Measurements from ENCODE around the gene FIBCD1. TPM values are rescaled to one million over a fixed set of nuclear protein-coding genes. Genes with fewer than 3 reads are reported as not detected.

FIBCD1 gene
- total RNA-seq, 1 donor from 2014 or later, result not detected

DNA sequence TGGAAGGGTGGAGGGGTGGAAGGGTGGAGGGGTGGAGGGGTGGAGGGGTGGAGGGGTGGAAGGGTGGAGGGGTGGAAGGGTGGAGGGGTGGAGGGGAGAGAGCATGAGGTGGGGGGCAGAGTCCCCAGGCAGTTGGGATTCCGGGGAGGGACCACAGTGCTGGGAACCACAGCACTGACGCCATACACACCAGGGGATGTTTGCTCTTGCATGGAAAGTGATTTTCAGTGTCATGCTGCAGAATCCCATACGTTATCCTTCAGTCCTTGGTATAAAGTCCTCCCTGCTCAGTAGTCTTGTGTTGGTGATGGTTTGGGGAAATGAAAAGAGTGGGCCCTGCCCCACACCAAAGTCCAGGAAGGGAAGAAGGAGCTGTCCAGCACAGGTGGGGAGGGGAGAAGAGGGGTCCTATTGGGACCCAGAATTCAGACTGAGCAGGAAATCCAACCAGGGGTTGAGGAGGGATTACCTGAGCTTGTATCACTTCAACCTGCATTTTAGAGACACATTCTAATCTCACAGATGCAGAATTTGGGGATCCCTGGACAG lies 5.5 kb upstream of the FIBCD1 start:
- peaks cover 18% of the 10 kb centered on the region for H3K27me3 Mint-ChIP-seq (ENCODE audit: low read depth)
- no peaks in the 10 kb centered on the region for H3K36me3 Mint-ChIP-seq (ENCODE audit: low read depth)
- H3K9me3 Mint-ChIP-seq, result no peaks in the 10 kb centered on the region
- intact Hi-C loops (cut with micrococcal nuclease), result no loop called here
- no peaks in the 10 kb centered on the region for H3K4me1 Mint-ChIP-seq (ENCODE audit: low read depth)
- DNase-seq (ENCODE audit: low spot score), result no peak
- H3K27ac Mint-ChIP-seq, result no peak overlapping the region
- H3K4me3 Mint-ChIP-seq (ENCODE audit: low read depth), result no peak overlapping the region

DNA sequence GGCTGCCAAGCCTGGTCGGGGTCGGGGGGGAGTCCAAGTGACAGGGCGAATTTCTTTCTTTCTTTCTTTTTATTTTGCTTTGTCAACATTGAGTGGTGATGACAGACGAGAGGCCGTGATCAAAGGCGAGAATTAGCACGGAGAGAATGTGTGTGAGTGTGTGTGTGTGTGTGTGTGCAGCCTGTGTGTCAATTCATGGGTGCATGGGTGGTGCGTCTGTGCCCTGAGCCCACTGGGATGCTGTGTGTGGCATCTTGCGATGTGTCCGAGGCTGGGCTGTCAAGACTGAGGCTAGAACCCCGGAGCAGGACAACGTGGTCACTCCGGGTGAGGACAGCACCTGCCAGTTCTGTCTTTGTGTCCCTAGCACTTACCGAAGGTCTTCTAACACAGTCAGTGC lies 4.7 kb upstream of the FIBCD1 start:
- H3K36me3 Mint-ChIP-seq (ENCODE audit: low read depth), result no peaks in the 10 kb centered on the region
- H3K9me3 Mint-ChIP-seq, result no peaks in the 10 kb centered on the region
- no peak for DNase-seq (ENCODE audit: low spot score)
- no peak overlapping the region for H3K27ac Mint-ChIP-seq
- intact Hi-C loops (cut with micrococcal nuclease), result no loop called here
- peaks cover 20% of the 10 kb centered on the region for H3K27me3 Mint-ChIP-seq (ENCODE audit: low read depth)
- H3K4me3 Mint-ChIP-seq (ENCODE audit: low read depth), result no peak overlapping the region
- peaks cover 1% of the 10 kb centered on the region for H3K4me1 Mint-ChIP-seq (ENCODE audit: low read depth)

DNA sequence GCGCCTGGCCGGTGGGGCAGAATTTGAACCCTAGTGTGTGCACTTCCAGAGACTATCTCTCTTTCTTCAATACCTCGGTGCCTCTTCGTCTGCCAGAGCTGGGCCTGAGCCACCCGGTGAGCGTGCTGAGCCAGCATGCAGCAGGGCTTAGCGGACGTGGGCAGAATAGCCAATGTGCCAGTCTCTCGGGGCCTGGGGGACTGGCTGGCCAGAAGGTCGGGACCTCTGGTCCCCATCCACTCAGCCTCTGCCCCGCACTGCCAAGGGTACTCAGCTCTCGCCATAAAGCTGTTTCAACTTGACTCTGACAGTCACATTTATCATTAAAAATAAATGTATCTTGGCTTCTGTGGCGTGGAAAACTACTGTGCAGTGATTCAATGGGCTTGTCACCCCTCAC lies 4.2 kb upstream of the FIBCD1 start:
- Mint-ChIP-seq H3K27ac (no peak overlapping the region), H3K36me3 (ENCODE audit: low read depth) (no peaks in the 10 kb centered on the region), H3K4me3 (ENCODE audit: low read depth) (no peak overlapping the region), H3K4me1 (ENCODE audit: low read depth) (peaks cover 1% of the 10 kb centered on the region), H3K9me3 (no peaks in the 10 kb centered on the region), H3K27me3 (ENCODE audit: low read depth) (peaks cover 21% of the 10 kb centered on the region)
- no peak for DNase-seq (ENCODE audit: low spot score)
- intact Hi-C loops (cut with micrococcal nuclease), result no loop called here

DNA sequence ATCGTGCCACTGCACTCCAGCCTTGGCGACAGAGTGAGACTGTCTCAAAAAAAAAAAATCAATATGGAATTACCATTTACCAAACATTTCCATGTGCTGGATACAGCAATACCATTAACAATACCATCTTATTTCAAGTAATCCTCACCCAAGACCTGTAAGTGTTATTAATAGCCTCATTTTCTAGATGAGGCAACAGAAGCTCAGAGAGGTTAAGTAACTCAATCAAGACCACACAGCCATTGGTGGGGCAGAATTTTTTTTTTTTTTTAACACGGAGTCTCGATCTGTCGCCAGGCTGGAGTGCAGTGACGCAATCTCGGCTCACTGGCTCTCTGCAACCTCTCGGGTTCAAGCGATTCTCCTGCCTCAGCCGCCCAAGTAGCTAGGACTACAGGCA lies 3.6 kb upstream of the FIBCD1 start:
- DNase-seq (ENCODE audit: low spot score), result no peak
- H3K4me1 Mint-ChIP-seq (ENCODE audit: low read depth), result peaks cover 1% of the 10 kb centered on the region
- intact Hi-C loops (cut with micrococcal nuclease), result no loop called here
- no peak overlapping the region for H3K27ac Mint-ChIP-seq
- no peaks in the 10 kb centered on the region for H3K9me3 Mint-ChIP-seq
- peaks cover 24% of the 10 kb centered on the region for H3K27me3 Mint-ChIP-seq (ENCODE audit: low read depth)
- no peak overlapping the region for H3K4me3 Mint-ChIP-seq (ENCODE audit: low read depth)
- H3K36me3 Mint-ChIP-seq (ENCODE audit: low read depth), result no peaks in the 10 kb centered on the region

DNA sequence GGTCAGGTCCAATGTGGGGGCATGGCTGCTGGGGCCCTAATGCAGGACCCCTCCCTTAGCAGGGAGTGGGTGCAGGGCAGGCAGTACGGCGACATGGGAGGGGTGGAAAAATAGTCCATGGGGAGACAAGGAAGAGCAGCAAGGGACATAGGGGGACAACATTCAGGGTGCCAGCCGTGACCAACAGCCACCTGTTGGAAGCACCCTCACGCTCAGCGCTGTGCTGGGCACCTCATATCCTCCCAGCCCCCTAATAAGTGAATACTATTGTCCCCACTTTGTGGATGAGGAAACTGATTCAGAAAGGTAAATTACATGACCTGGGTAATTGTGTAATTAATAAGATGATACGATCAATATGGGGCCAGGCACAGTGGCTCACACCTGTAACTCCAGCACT lies 3.0 kb upstream of the FIBCD1 start:
- intact Hi-C loops (cut with micrococcal nuclease), result no loop called here
- H3K27me3 Mint-ChIP-seq (ENCODE audit: low read depth), result peaks cover 28% of the 10 kb centered on the region
- no peaks in the 10 kb centered on the region for H3K9me3 Mint-ChIP-seq
- H3K4me3 Mint-ChIP-seq (ENCODE audit: low read depth), result no peak overlapping the region
- H3K27ac Mint-ChIP-seq, result no peak overlapping the region
- H3K36me3 Mint-ChIP-seq (ENCODE audit: low read depth), result no peaks in the 10 kb centered on the region
- H3K4me1 Mint-ChIP-seq (ENCODE audit: low read depth), result peaks cover 1% of the 10 kb centered on the region
- no peak for DNase-seq (ENCODE audit: low spot score)

DNA sequence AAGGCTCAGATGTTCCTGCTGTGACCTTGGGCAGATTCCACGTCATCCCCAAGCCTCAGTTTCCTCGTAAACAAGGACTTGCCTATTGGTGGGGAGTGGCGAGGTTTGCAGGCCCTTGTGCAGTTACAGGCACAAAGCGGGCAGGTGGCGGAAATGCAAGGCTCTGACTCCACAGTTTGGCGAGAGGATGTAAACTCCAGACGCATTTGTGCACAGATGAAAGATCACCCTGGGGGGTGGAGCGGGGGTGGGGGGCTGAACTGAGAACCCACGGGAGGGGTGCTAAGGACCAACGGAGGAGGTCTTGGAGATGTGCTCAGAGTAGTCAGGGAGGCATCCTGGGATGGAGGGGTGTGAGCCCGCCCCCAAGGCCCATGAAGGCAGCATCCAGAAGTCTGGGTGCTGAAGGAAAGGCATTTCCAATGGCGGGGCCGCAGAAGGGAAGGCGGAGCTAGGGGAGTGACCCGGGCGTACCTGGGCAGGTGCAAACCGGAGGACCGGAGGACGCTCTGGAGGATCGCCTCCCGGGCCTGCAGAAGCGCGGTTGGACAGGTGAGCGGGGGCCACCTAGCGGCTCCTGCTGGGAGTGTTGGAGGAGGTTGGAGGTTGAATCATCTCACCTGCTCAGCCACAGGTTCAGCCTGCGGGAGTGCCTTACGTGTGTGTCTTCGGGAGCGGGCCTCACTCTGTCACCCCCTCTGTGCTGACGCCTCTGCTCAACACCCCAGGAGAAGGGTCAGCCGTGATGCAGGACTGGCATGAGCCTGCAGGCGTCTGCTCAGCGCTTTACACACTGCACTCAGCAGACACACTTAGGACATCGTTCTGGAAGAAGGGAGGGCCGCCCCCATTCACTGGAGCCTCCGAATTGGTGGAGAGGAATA lies 1.9 kb upstream of the FIBCD1 start:
- Mint-ChIP-seq H3K4me1 (ENCODE audit: low read depth) (peaks cover 1% of the 10 kb centered on the region), H3K27me3 (ENCODE audit: low read depth) (peaks cover 37% of the 10 kb centered on the region), H3K27ac (no peak overlapping the region), H3K36me3 (ENCODE audit: low read depth) (no peaks in the 10 kb centered on the region), H3K9me3 (no peaks in the 10 kb centered on the region), H3K4me3 (ENCODE audit: low read depth) (no peak overlapping the region)
- DNase-seq (ENCODE audit: low spot score), result peak; percentile 61
- intact Hi-C loops (cut with micrococcal nuclease), result loop anchor here (2.0 kb wide), 1 partner anchor 272 kb away; no protein-coding TSS in a partner anchor

DNA sequence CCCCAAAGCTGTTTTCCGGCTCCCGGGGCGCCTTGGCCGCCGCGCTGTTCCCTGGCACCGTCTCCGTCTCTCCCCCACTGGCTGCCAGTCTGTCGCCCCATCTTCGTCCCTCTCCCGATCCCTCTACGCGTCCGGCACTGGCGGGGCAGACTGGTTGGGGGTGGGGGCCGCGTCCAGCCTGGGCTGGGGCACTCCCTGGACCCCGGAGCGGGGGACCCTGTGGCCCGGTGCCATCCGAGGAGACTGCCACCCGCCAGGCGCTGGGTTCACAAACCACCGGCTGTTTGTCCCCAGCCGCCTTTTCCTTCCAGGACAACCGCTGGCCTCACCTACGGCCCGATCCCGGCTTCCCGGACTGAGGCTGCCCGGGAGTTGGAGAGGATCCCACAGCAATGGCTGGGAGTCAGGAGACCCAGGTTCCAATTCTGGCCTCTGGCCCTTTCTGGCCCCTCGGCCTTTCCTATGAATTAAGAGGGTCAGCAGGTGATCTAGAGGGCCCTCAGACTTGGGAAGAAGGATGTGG lies 1.0 kb upstream of the FIBCD1 start:
- peaks cover 1% of the 10 kb centered on the region for H3K4me1 Mint-ChIP-seq (ENCODE audit: low read depth)
- DNase-seq (ENCODE audit: low spot score), result no peak
- H3K4me3 Mint-ChIP-seq (ENCODE audit: low read depth), result no peak overlapping the region
- H3K9me3 Mint-ChIP-seq, result no peaks in the 10 kb centered on the region
- peaks cover 42% of the 10 kb centered on the region for H3K27me3 Mint-ChIP-seq (ENCODE audit: low read depth)
- no peak overlapping the region for H3K27ac Mint-ChIP-seq
- intact Hi-C loops (cut with micrococcal nuclease), result loop anchor here (2.0 kb wide), 1 partner anchor 271 kb away; no protein-coding TSS in a partner anchor
- H3K36me3 Mint-ChIP-seq (ENCODE audit: low read depth), result no peaks in the 10 kb centered on the region

DNA sequence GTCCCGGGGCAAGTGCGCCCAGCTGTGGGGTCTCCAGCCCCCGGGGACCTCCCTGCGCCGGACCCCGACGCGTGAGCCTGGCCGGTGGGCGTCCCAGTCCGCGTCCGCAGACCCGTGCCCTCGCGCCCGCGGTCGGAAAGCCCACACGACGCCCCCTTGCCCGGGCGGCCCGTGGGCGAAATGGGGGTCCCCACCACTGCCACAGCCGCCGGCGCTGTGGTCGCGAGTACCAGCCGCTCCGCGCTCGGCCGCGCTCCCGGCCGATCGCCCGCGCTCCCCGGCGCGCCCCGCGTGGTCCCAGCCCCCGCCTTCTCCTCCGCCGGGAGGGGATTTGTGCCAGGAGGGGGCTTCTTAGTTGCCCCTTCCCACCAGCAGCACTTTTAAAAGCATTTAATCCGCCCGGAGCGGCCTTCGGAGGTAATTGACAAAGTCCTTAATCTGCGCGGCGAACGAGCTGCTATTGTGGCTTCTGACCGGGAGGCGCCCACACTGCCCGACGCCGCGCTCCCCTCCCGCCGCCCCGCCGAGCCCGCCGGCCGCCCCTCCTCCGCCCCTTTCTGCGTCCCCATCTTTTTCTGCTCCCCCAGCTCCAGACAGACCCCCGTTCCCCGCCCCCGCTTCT lies 469 bp upstream of the FIBCD1 start:
- intact Hi-C loops (cut with micrococcal nuclease), result loop anchor here (2.0 kb wide), 1 partner anchor 271 kb away; no protein-coding TSS in a partner anchor
- Mint-ChIP-seq H3K36me3 (ENCODE audit: low read depth) (no peaks in the 10 kb centered on the region), H3K4me3 (ENCODE audit: low read depth) (no peak overlapping the region), H3K9me3 (no peaks in the 10 kb centered on the region), H3K27ac (no peak overlapping the region), H3K4me1 (ENCODE audit: low read depth) (peaks cover 1% of the 10 kb centered on the region), H3K27me3 (ENCODE audit: low read depth) (peaks cover 46% of the 10 kb centered on the region)
- no peak for DNase-seq (ENCODE audit: low spot score)

DNA sequence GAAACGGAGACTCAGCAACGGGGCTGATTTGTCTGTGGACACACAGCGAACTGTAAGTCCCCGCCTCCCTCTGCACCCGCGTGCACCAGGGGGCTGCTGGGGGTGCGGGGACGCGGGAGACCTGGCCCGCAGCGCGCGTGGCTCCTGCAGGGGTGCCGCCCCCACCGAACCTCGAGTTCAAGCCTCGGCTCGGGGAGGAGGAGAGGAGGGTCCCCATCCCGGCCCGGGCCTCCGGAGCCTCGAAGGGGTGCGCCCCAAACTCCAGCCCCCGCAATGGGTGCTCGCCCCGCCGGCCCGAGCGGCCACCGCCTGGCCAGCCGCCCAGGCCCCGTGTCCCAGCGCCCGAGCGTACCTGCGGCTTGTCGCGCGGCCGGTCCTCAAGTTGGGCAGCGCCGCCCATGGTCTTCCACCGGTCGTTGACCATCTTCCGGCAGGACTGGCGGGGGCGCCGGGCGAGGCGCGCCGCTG lies 829 bp downstream of the FIBCD1 start:
- Mint-ChIP-seq H3K9me3 (no peaks in the 10 kb centered on the region), H3K4me3 (ENCODE audit: low read depth) (peak overlapping the region; percentile 54), H3K27me3 (ENCODE audit: low read depth) (peaks cover 46% of the 10 kb centered on the region), H3K27ac (no peak overlapping the region), H3K4me1 (ENCODE audit: low read depth) (peaks cover 1% of the 10 kb centered on the region), H3K36me3 (ENCODE audit: low read depth) (no peaks in the 10 kb centered on the region)
- intact Hi-C loops (cut with micrococcal nuclease), result no loop called here
- no peak for DNase-seq (ENCODE audit: low spot score)

DNA sequence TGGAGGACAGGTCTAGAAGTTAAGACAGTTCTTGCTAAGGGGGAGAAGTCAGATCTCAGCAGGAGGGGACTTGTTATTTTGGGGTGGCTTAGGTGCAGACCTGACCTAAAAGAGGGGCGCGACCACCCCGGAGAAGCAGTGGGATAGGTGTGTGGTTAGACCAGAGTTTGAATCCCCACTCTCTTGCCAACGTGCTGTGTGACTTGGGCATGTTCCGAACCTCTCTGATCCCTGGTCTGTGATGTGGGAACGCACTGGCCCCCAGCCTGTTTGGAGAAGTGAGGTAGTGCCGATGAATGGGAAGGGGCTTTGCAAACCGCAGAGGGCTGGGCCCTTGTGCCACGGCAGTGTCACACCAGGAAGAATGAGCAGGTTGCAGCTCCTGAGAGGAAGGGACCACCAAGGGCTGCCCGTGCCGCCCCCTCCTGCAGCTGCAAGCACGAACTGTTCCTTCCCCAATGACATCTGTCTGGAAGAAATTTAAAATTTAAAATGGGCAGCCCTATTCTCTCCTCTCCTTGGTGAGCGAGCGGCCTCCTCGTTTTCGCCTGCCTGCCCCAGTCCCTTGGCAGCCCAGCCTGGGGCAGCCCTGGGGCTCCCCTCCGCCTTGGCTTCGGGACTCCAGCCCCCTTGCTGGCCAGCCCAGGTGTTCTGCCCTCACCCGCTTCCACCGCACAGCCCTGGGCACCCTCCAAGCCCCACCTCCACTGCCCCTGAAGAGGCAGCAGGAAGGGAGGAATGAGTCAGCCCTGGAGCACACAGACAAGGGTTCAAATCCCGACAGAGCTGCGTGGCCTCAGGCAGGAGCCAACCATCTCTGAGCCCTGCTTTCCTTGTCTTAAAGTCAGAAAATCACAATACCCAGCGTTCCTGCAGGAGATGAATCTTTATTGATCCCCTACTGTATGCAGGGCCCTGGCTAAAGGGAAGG lies 1.6 kb downstream of the FIBCD1 start:
- intact Hi-C loops (cut with micrococcal nuclease), result no loop called here
- H3K4me1 Mint-ChIP-seq (ENCODE audit: low read depth), result peaks cover 1% of the 10 kb centered on the region
- no peaks in the 10 kb centered on the region for H3K9me3 Mint-ChIP-seq
- peak overlapping the region; percentile 54 for H3K4me3 Mint-ChIP-seq (ENCODE audit: low read depth)
- no peak overlapping the region for H3K27ac Mint-ChIP-seq
- DNase-seq (ENCODE audit: low spot score), result no peak
- peaks cover 53% of the 10 kb centered on the region for H3K27me3 Mint-ChIP-seq (ENCODE audit: low read depth)
- H3K36me3 Mint-ChIP-seq (ENCODE audit: low read depth), result no peaks in the 10 kb centered on the region

DNA sequence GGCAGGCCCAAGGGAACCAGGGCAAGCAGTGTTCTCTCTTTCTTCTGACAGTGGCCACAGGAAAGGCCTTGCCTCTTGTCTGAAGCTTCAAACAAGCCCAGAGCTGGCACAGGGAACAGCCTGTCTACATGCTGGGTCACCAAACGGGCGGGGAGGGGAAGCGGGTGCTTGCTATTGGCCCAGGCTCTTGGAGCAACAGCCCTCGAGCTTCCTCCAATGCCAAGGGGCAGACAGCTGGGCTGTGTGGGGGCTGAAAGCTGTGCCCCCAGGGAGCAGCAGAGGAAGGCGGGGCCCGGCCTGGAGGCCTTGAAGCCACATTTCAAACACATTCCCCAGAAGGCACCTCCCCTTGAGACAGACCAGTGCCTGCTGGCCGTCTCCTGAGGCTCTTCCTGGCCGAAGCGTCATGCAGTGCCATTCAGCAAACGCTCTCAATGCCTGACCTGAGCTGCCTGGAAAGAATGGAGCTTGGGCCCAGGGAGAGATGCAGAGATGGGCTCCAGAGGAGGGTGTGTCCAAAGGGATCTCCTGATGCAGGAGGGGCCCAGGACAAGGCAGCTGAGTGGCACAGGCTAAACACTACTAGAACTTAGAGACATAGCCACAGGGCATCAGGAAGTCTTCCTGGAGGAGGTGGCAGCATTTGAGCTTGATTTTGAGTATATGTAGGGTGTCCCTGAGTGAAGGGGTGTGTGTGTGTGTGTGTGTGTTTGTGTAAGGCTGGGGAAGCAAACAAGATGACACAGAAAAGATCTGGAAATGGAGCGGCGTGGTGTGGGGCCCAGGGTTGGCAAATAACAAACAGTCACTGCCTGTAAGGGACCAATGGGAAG lies 2.5 kb downstream of the FIBCD1 start:
- H3K9me3 Mint-ChIP-seq, result no peaks in the 10 kb centered on the region
- no peak for DNase-seq (ENCODE audit: low spot score)
- no peak overlapping the region for H3K4me3 Mint-ChIP-seq (ENCODE audit: low read depth)
- no peaks in the 10 kb centered on the region for H3K36me3 Mint-ChIP-seq (ENCODE audit: low read depth)
- H3K27ac Mint-ChIP-seq, result no peak overlapping the region
- peaks cover 58% of the 10 kb centered on the region for H3K27me3 Mint-ChIP-seq (ENCODE audit: low read depth)
- intact Hi-C loops (cut with micrococcal nuclease), result no loop called here
- peaks cover 1% of the 10 kb centered on the region for H3K4me1 Mint-ChIP-seq (ENCODE audit: low read depth)

Measured in activated T-helper 2 cell treated with anti-CD3 and anti-CD28 coated beads, Interferon-gamma antibody, Interleukin-2, Interleukin-4, amounts not matched to agents 10 μg/mL and 5 μg/mL and 100 μg/mL, durations not matched to agents 14 hours and 24 hours and 36 hours (primary cell).